SK-N-SH (cell line): ENCODE results near the gene MMS22L. TPM values are rescaled to one million over a fixed set of nuclear protein-coding genes. Genes with fewer than 3 reads are reported as not detected.

Experiments used
- CTCF ChIA-PET: fragments of 300-600, 350-600 bp; formaldehyde crosslinking; extraction: SDS; loops from one replicate; lab custom pipeline; 2021; lab: Yijun Ruan, JAX
- POLR2A ChIA-PET: fragments of 350-600 bp; sonication (Branson Sonifier 250); formaldehyde crosslinking; extraction: SDS; loops from one replicate; lab custom pipeline; 2020; ENCODE audit warnings: antibody characterized with exemption, inconsistent platforms; lab: Yijun Ruan, JAX
- DNase-seq: peaks from one replicate; pipeline ENCODE4 v3.0.0; 2012
- H2AFZ ChIP-seq: fragments of 200-600 bp; sonication (generic); 2 replicates; pipeline ENCODE4 v1.8.1; 2016; ENCODE audit warnings: antibody characterized with exemption, mild to moderate bottlenecking, low read depth
- H3F3A ChIP-seq: fragments of 200-600 bp; sonication (generic); replicated peaks from 2 replicates; pipeline ENCODE3; 2016; ENCODE audit warnings: antibody characterized with exemption, mild to moderate bottlenecking; ENCODE audit not compliant: insufficient read depth
- H3K27ac ChIP-seq, 2 experiments: fragments of 200-500 bp in 1 of 2; fragments of 200-600 bp in 1 of 2; sonication (Bioruptor generic) in 1 of 2; sonication (generic), shearing (Covaris generic) in 1 of 2; 2 replicates each; pipeline versions ENCODE4 v1.5.1 to v1.6.1; 2014 to 2016; ENCODE audit warnings: low read depth in 2 of 2, inconsistent platforms in 1 of 2, low read length in 1 of 2, mild to moderate bottlenecking in 1 of 2, mixed read lengths in 1 of 2
- H3K27me3 ChIP-seq: fragments of 200-600 bp; sonication (generic), shearing (Covaris generic); 2 replicates; pipeline ENCODE4 v1.6.1; 2016; ENCODE audit warnings: mixed run types; ENCODE audit not compliant: insufficient read depth
- H3K36me3 ChIP-seq, 2 experiments: fragments of 200-500 bp in 1 of 2; fragments of 200-600 bp in 1 of 2; sonication (Bioruptor generic) in 1 of 2; sonication (generic) in 1 of 2; replicated peaks in 1 of 2; 2 replicates each; pipeline versions ENCODE3 to v1.5.1; 2014 to 2016; ENCODE audit warnings: low read length in 1 of 2, mild to moderate bottlenecking in 1 of 2; ENCODE audit not compliant: insufficient read depth in 2 of 2, control insufficient read depth in 1 of 2
- H3K4me1 ChIP-seq, 2 experiments: fragments of 200-500 bp in 1 of 2; fragments of 200-600 bp in 1 of 2; sonication (Bioruptor generic) in 1 of 2; sonication (generic), shearing (Covaris generic) in 1 of 2; 2 replicates each; pipeline versions ENCODE4 v1.5.1 to v1.6.1; 2014 to 2016; ENCODE audit warnings: low read depth in 1 of 2, low read length in 1 of 2, mixed run types in 1 of 2; ENCODE audit not compliant: insufficient read depth in 2 of 2, control insufficient read depth in 1 of 2
- H3K4me2 ChIP-seq: fragments of 200-600 bp; sonication (generic), shearing (Covaris generic); 2 replicates; pipeline ENCODE4 v1.6.1; 2017; ENCODE audit warnings: mixed run types
- H3K4me3 ChIP-seq, 2 experiments: fragments of 200-500 bp in 1 of 2; fragments of 200-600 bp in 1 of 2; sonication (Bioruptor generic) in 1 of 2; sonication (generic), shearing (Covaris generic) in 1 of 2; 2 replicates each; pipeline versions ENCODE4 v1.5.1 to v1.8.1; 2014 to 2016; ENCODE audit warnings: low read depth in 2 of 2, inconsistent platforms in 1 of 2, low read length in 1 of 2, mild to moderate bottlenecking in 1 of 2, mixed read lengths in 1 of 2, moderate library complexity in 1 of 2
- H3K79me2 ChIP-seq: fragments of 200-600 bp; sonication (generic); 2 replicates; pipeline ENCODE4 v1.8.1; 2017; ENCODE audit warnings: mild to moderate bottlenecking; ENCODE audit not compliant: insufficient read depth
- H3K9ac ChIP-seq: fragments of 200-600 bp; sonication (generic); 2 replicates; pipeline ENCODE4 v1.6.1; 2017; ENCODE audit warnings: mixed run types
- H3K9me2 ChIP-seq: fragments of 200-600 bp; sonication (generic); 2 replicates; pipeline ENCODE4 v1.6.1; 2017; ENCODE audit warnings: mixed run types
- H3K9me3 ChIP-seq: fragments of 200-600 bp; sonication (generic); 2 replicates; pipeline ENCODE4 v1.6.1; 2017; ENCODE audit warnings: mixed run types, mild to moderate bottlenecking, moderate library complexity
- H4K20me1 ChIP-seq: fragments of 200-600 bp; sonication (generic); 2 replicates; pipeline ENCODE4 v1.6.1; 2017; ENCODE audit warnings: mild to moderate bottlenecking, mixed run types; ENCODE audit not compliant: insufficient read depth
- CHD2 ChIP-seq: fragments of 150-350 bp; IDR thresholded peaks from 2 replicates; pipeline ENCODE4 v1.6.1; 2018; ENCODE audit warnings: low read length; ENCODE audit not compliant: partially characterized antibody
- ELF1 ChIP-seq: IDR thresholded peaks from 2 replicates; pipeline ENCODE4 v1.4.0; 2012
- FOSL2 ChIP-seq: IDR thresholded peaks from 2 replicates; pipeline ENCODE4 v1.4.0; 2012; ENCODE audit warnings: low read depth, mild to moderate bottlenecking, moderate library complexity, borderline replicate concordance
- FOXJ3 ChIP-seq: sonication (generic); formaldehyde crosslinking; IDR thresholded peaks from 2 replicates; pipeline ENCODE4 v1.5.1; 2020; ENCODE audit warnings: mild to moderate bottlenecking, missing genetic modification reagents
- FOXM1 ChIP-seq: IDR thresholded peaks from 2 replicates; pipeline ENCODE4 v1.4.0; 2012; ENCODE audit warnings: low read depth, mild to moderate bottlenecking
- JUND ChIP-seq: IDR thresholded peaks from 2 replicates; pipeline ENCODE4 v1.4.0; 2012
- MXI1 ChIP-seq: IDR thresholded peaks from 2 replicates; pipeline ENCODE4 v1.6.1; 2012; ENCODE audit warnings: mild to moderate bottlenecking, low read depth, low read length, improper control_type of control experiment
- NRF1 ChIP-seq: IDR thresholded peaks from 2 replicates; pipeline ENCODE4 v1.6.1; 2012; ENCODE audit warnings: low read depth, mild to moderate bottlenecking, low read length
- POLR2AphosphoS5 ChIP-seq: IDR thresholded peaks from 2 replicates; pipeline ENCODE4 v1.6.1; 2012; ENCODE audit warnings: low read depth, low read length
- RXRA ChIP-seq: IDR thresholded peaks from 2 replicates; pipeline ENCODE4 v1.4.0; 2012; ENCODE audit warnings: low read depth, mild to moderate bottlenecking, borderline replicate concordance
- SIN3A ChIP-seq: IDR thresholded peaks from 2 replicates; pipeline ENCODE4 v1.6.1; 2012; ENCODE audit warnings: low read depth, mild to moderate bottlenecking, low read length, moderate library complexity, borderline replicate concordance
- TAF1 ChIP-seq: IDR thresholded peaks from 2 replicates; pipeline ENCODE4 v1.6.1; 2012; ENCODE audit warnings: low read depth, mild to moderate bottlenecking, low read length, moderate library complexity, borderline replicate concordance
- TEAD4 ChIP-seq: IDR thresholded peaks from 2 replicates; pipeline ENCODE4 v1.4.0; 2012; ENCODE audit warnings: mild to moderate bottlenecking, borderline replicate concordance; ENCODE audit not compliant: insufficient read depth
- YY1 ChIP-seq: IDR thresholded peaks from 2 replicates; pipeline ENCODE4 v1.4.0; 2012; ENCODE audit warnings: low read depth, mild to moderate bottlenecking
- WGBS: methylation state at CpG from one replicate; pipeline ENCODE4 v1.1.6; 2017; ENCODE audit warnings: low lambda C conversion rate; 5-methylcytosine and 5-hydroxymethylcytosine counted together
- polyA plus RNA-seq, 3 experiments: library from polyadenylated mRNA; depleted of rRNA; stranded (reverse); fragments of >200 nt; gene quantifications; 2 replicates each; pipeline ENCODE4 v1.2.3, GENCODE V29; 2012
- TF ChIP-seq, protein P1 (sequence below): IDR thresholded peaks from 2 replicates; pipeline ENCODE4 v1.4.0; 2012; ENCODE audit warnings: low read depth, borderline replicate concordance
- TF ChIP-seq, protein P2 (sequence below): fragments of 150-350 bp; IDR thresholded peaks from 2 replicates; pipeline ENCODE4 v1.6.1; 2017; ENCODE audit warnings: antibody characterized with exemption, low read length, low read depth, borderline replicate concordance
- TF ChIP-seq, protein P3 (sequence below): IDR thresholded peaks from 2 replicates; pipeline ENCODE4 v1.4.0; 2012; ENCODE audit warnings: low read depth
- TF ChIP-seq, protein P4 (sequence below): fragments of 150-350 bp; IDR thresholded peaks from 2 replicates; pipeline ENCODE4 v1.6.1; 2016; ENCODE audit warnings: mild to moderate bottlenecking, low read depth, low read length
- TF ChIP-seq, protein P5 (sequence below): IDR thresholded peaks from 2 replicates; pipeline ENCODE4; 2012

The MMS22L gene
- polyA plus RNA-seq, 1 of the 3 experiments (the other 2 are of a cell fraction): 4.3 TPM

DNA sequence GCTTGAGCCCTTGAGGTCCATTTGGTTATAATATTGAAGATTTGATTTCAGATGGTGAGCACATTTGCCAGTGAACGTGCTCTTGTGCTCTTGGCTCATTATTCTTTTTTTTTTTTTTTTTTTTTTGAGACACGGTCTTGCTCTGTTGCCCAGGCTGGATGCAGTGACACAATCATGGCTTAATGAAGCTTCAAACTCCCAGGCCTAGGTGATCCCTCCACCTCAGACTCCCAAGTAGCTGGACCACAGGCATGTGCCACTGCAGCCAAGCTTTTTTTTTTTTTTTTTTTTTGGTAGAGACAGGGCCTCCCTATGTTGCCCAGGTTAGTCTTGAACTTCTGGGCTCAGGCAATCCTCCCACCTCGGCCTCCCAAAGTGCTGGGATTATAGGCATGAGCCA, 182.3 kb downstream of the MMS22L start:
- no peak overlapping the region for H3K27ac ChIP-seq
- H3K9ac ChIP-seq: no peak overlapping the region
- DNase-seq: no peak
- H3K9me2 ChIP-seq: no peaks in the 10 kb centered on the region
- no peaks in the 10 kb centered on the region for H3K79me2 ChIP-seq
- H4K20me1 ChIP-seq: no peaks in the 10 kb centered on the region
- no peak overlapping the region for H3K4me3 ChIP-seq
- no peaks in the 10 kb centered on the region for H3K27me3 ChIP-seq
- no peak overlapping the region for H3K4me2 ChIP-seq
- ChIA-PET CTCF (no interaction called here), POLR2A (no interaction called here)
- TF ChIP-seq, protein P1, sequence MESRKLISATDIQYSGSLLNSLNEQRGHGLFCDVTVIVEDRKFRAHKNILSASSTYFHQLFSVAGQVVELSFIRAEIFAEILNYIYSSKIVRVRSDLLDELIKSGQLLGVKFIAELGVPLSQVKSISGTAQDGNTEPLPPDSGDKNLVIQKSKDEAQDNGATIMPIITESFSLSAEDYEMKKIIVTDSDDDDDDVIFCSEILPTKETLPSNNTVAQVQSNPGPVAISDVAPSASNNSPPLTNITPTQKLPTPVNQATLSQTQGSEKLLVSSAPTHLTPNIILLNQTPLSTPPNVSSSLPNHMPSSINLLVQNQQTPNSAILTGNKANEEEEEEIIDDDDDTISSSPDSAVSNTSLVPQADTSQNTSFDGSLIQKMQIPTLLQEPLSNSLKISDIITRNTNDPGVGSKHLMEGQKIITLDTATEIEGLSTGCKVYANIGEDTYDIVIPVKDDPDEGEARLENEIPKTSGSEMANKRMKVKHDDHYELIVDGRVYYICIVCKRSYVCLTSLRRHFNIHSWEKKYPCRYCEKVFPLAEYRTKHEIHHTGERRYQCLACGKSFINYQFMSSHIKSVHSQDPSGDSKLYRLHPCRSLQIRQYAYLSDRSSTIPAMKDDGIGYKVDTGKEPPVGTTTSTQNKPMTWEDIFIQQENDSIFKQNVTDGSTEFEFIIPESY: no peak
- no peak for TF ChIP-seq FOXM1
- 60% methylated on average over 3 of the region's 3 CpGs for WGBS
- no peak overlapping the region for H2AFZ ChIP-seq
- no peaks in the 10 kb centered on the region for H3K9me3 ChIP-seq
- no peaks in the 10 kb centered on the region for H3F3A ChIP-seq
- peaks cover 0 to 3% of the 10 kb centered on the region in 2 experiments; a peak in 2 of 4 replicates for H3K4me1 ChIP-seq
- no peaks in the 10 kb centered on the region for H3K36me3 ChIP-seq

DNA sequence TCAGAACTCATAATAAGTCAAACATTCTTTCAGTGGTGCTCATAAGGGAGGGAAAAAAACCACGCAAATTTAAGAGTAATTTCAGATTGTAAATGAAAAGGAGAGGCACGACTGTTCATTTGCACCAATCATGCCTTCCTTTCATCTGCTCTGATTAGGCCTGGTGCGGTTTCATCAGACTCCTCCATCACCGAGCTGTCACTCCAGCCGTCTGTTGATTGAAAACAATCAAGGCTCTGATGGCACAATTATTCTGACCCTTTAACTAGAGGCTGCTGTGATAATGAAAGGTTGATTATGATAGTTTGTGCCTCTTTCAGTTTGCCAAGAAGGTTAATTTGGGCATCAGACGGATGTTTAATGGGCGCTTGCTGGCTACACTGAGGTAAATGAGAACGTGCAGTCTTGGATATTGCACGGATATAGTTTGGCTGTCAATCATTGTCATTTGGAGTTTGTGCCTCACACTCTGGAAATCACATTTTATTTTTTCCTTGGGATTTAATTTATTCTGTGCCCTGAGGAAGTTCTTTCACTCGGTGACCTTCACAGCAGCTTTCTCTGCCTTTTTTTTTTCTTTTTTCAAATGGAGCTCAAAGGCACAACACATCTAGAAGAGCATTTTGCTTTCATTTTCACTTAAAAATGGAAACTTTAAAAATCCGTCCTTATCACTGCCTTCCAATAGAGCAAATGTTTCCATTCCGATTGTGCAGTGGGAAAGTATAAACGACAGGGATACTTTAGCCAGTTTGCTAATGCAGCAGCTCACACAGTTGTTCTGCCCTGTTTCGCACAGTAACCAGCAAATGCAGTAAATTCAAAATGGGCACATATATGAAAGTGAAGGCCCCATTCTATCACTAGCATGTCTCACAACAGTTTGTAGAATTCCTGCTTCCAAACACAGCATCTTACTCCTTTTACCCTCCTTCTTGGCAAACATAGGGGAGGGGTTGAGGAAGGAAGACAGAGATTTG, 185.7 kb downstream of the MMS22L start:
- Histone ChIP-seq H3K9ac (no peak overlapping the region), H3K4me1 (peaks cover 0 to 3% of the 10 kb centered on the region in 2 experiments; a peak in 2 of 4 replicates), H3K9me2 (no peaks in the 10 kb centered on the region), H3K36me3 (no peaks in the 10 kb centered on the region), H3F3A (no peaks in the 10 kb centered on the region), H3K4me3 (no peak overlapping the region), H3K4me2 (no peak overlapping the region), H4K20me1 (no peaks in the 10 kb centered on the region), H3K27ac (no peak overlapping the region), H3K79me2 (no peaks in the 10 kb centered on the region), H2AFZ (peak overlapping the region; percentile 66), H3K9me3 (no peaks in the 10 kb centered on the region), H3K27me3 (no peaks in the 10 kb centered on the region)
- POLR2A ChIA-PET: no interaction called here
- DNase-seq: no peak
- CTCF ChIA-PET: interaction anchor here (0.8 to 1.4 kb wide), 3 partner anchors 9 to 18 kb away, joined by 3 to 4 read pairs (median 3); no protein-coding TSS in a partner anchor
- WGBS: 80% methylated on average over 14 of the region's 14 CpGs
- TF ChIP-seq, protein P2, sequence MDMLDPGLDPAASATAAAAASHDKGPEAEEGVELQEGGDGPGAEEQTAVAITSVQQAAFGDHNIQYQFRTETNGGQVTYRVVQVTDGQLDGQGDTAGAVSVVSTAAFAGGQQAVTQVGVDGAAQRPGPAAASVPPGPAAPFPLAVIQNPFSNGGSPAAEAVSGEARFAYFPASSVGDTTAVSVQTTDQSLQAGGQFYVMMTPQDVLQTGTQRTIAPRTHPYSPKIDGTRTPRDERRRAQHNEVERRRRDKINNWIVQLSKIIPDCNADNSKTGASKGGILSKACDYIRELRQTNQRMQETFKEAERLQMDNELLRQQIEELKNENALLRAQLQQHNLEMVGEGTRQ: no peak
- TF ChIP-seq, protein P3, sequence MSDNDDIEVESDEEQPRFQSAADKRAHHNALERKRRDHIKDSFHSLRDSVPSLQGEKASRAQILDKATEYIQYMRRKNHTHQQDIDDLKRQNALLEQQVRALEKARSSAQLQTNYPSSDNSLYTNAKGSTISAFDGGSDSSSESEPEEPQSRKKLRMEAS: no peak
- TF ChIP-seq RXRA (no peak), NRF1 (no peak), JUND (no peak), MXI1 (no peak), FOSL2 (no peak), SIN3A (no peak), POLR2AphosphoS5 (no peak), TAF1 (no peak), CHD2 (no peak), YY1 (no peak), TEAD4 (no peak), FOXJ3 (CRISPR knock-in tag) (no peak), ELF1 (no peak)
- TF ChIP-seq, protein P4, sequence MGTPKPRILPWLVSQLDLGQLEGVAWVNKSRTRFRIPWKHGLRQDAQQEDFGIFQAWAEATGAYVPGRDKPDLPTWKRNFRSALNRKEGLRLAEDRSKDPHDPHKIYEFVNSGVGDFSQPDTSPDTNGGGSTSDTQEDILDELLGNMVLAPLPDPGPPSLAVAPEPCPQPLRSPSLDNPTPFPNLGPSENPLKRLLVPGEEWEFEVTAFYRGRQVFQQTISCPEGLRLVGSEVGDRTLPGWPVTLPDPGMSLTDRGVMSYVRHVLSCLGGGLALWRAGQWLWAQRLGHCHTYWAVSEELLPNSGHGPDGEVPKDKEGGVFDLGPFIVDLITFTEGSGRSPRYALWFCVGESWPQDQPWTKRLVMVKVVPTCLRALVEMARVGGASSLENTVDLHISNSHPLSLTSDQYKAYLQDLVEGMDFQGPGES: no peak
- TF ChIP-seq, protein P5, sequence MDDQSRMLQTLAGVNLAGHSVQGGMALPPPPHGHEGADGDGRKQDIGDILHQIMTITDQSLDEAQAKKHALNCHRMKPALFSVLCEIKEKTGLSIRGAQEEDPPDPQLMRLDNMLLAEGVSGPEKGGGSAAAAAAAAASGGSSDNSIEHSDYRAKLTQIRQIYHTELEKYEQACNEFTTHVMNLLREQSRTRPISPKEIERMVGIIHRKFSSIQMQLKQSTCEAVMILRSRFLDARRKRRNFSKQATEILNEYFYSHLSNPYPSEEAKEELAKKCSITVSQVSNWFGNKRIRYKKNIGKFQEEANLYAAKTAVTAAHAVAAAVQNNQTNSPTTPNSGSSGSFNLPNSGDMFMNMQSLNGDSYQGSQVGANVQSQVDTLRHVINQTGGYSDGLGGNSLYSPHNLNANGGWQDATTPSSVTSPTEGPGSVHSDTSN: no peak
